Body of pancreas (tissue), 4 donors: ENCODE measurements around the gene PGM3. TPM values are rescaled to one million over a fixed set of nuclear protein-coding genes. Genes with fewer than 3 reads are reported as not detected.

Source experiments
- ATAC-seq: fragments of 150-250 bp; one replicate; pipeline ENCODE4 v1.9.1; 2016
- DNase-seq, 4 donors: peaks; one replicate each; pipeline ENCODE4 v3.0.0-alpha.2; 2019
- H3K27ac ChIP-seq, 4 donors: fragments of 200-600 bp; sonication (generic); 1 replicate in 3 of 4; 2 replicates in 1 of 4; pipeline versions ENCODE4 v1.5.1 to v1.6.1; 2016 to 2019; ENCODE audit warnings: mild to moderate bottlenecking in 1 of 4, mixed read lengths in 1 of 4, moderate library complexity in 1 of 4
- H3K27me3 ChIP-seq, 2 donors: fragments of 200-600 bp; sonication (generic); one replicate each; pipeline ENCODE4 v1.6.0; 2016; ENCODE audit warnings: mild to moderate bottlenecking in 1 of 2
- H3K36me3 ChIP-seq, 2 donors: fragments of 200-600 bp; sonication (generic); replicated peaks in 1 of 2; 2 replicates each; pipeline ENCODE4 v1.5.1; 2016; ENCODE audit warnings: low read depth in 2 of 2; ENCODE audit not compliant: insufficient read depth in 1 of 2
- H3K4me1 ChIP-seq: fragments of 200-600 bp; sonication (generic); one replicate; pipeline ENCODE4 v1.6.0; 2016
- H3K4me3 ChIP-seq, 2 donors: fragments of 200-600 bp; sonication (generic); 1 replicate in 1 of 2; 2 replicates in 1 of 2; pipeline ENCODE4 v1.5.1; 2016 to 2019
- H3K9me3 ChIP-seq, 3 donors: fragments of 200-600 bp; sonication (generic); 1 replicate in 2 of 3; 2 replicates in 1 of 3; pipeline ENCODE4 v1.5.1; 2016
- CTCF ChIP-seq, 7 experiments: fragments of 450-650 bp in 4 of 7; fragments of 200-600 bp in 3 of 7; sonication (generic) in 3 of 7; IDR thresholded peaks; one replicate each; pipeline ENCODE4 v1.5.1; 2016 to 2019; ENCODE audit warnings: antibody characterized with exemption in 7 of 7
- POLR2A ChIP-seq, 3 donors: fragments of 450-650 bp; IDR thresholded peaks; one replicate each; pipeline ENCODE4 v1.6.1; 2016; ENCODE audit warnings: antibody characterized with exemption in 3 of 3, mild to moderate bottlenecking in 2 of 3
- WGBS, 2 donors: methylation state at CpG; one replicate each; pipeline ENCODE4 v1.1.5; 2017; 5-methylcytosine and 5-hydroxymethylcytosine counted together
- intact Hi-C: fragments of 100-400 bp; cut with DNase I; formaldehyde crosslinking; loops from one replicate; pipeline ENCODE4 v1.15.1; 2023
- total RNA-seq, 2 donors: library from RNA; depleted of rRNA; stranded (reverse); fragments of >200 nt; gene quantifications; one replicate each; pipeline ENCODE4 v1.1.0, GENCODE V29; 2016

Gene PGM3
- 10 to 100 TPM; 50.1 to 61.0 TPM for total RNA-seq

- peak within 1 kb of the TSS; percentile 72 to 78 for H3K4me3 ChIP-seq
- no peaks in the 10 kb centered on the region for H3K9me3 ChIP-seq
- no peaks in the 10 kb centered on the region for H3K36me3 ChIP-seq
- intact Hi-C loops, result no loop called here
- DNase-seq (peak; percentile 94 to 96 (median 94)), ATAC-seq (peak; percentile 96)
- H3K27me3 ChIP-seq, result no peaks in the 10 kb centered on the region
- WGBS, 2 donors, result 0 to 1% methylated on average over 17 to 82 of the region's 88 CpGs
- TF ChIP-seq POLR2A (IDR thresholded peaks at IDR 0.05), result peak; percentile 96 to 98 (median 97)
- TF ChIP-seq CTCF (IDR thresholded peaks at IDR 0.05), result peak in 2 of 7 experiments; percentile 11 to 12
- peaks cover 29% of the 10 kb centered on the region for H3K4me1 ChIP-seq
- peak within 1 kb of the TSS; percentile 83 to 95 (median 90) for H3K27ac ChIP-seq
These were observed at the start of gene PGM3, which contains the start of gene RWDD2A for GRCh38 chr6:83192871-83193746. PGM3 (minus strand) TSS chr6:83193265; CDS start chr6:83191012, 2,253 bp downstream. RWDD2A (plus strand) TSS chr6:83193357; CDS start chr6:83194452, 1,095 bp downstream.

- intact Hi-C loops, result no loop called here
- no peaks in the 10 kb centered on the region for H3K4me1 ChIP-seq
- no peak overlapping the region for H3K4me3 ChIP-seq
These were observed 38.1 kb upstream of the PGM3 start for GRCh38 chr6:83231146-83231545.

GRCh38 chr6:83226517-83226916 is 33.5 kb upstream of the PGM3 start:
- no peaks in the 10 kb centered on the region for H3K9me3 ChIP-seq
- 28 to 36% methylated on average over 1 of the region's 1 CpG for WGBS, 2 donors
- ATAC-seq (no peak), DNase-seq (no peak)
- intact Hi-C loops, result loop anchor here (10.0 kb wide), 1 partner anchor 188 kb away; no protein-coding TSS in a partner anchor
- no peaks in the 10 kb centered on the region for H3K4me1 ChIP-seq
- no peaks in the 10 kb centered on the region for H3K36me3 ChIP-seq
- no peak for TF ChIP-seq POLR2A (IDR thresholded peaks at IDR 0.05)
- TF ChIP-seq CTCF (IDR thresholded peaks at IDR 0.05), result no peak
- H3K4me3 ChIP-seq, result no peak overlapping the region
- H3K27me3 ChIP-seq, result no peaks in the 10 kb centered on the region
- H3K27ac ChIP-seq, result no peak overlapping the region

More at GRCh38 chr6:83231146-83231545, 38.1 kb upstream of the PGM3 start:
- DNase-seq (no peak), ATAC-seq (no peak)
- Histone ChIP-seq H3K27me3 (no peaks in the 10 kb centered on the region), H3K27ac (no peak overlapping the region), H3K36me3 (no peaks in the 10 kb centered on the region), H3K9me3 (no peaks in the 10 kb centered on the region)
- TF ChIP-seq CTCF (IDR thresholded peaks at IDR 0.05) (no peak), POLR2A (IDR thresholded peaks at IDR 0.05) (no peak)
- 64 to 85% methylated on average over 1 of the region's 1 CpG for WGBS, 2 donors

- DNase-seq (no peak), ATAC-seq (peak; percentile 40)
- no peaks in the 10 kb centered on the region for H3K36me3 ChIP-seq
- no peaks in the 10 kb centered on the region for H3K27me3 ChIP-seq
- no peaks in the 10 kb centered on the region for H3K4me1 ChIP-seq
- intact Hi-C loops, result loop anchor here (5.0 to 10.0 kb wide), 2 partner anchors 193 to 290 kb away; partner anchors contain the start of gene PRSS35
- TF ChIP-seq POLR2A (IDR thresholded peaks at IDR 0.05) (no peak), CTCF (IDR thresholded peaks at IDR 0.05) (peak; percentile 35 to 63 (median 58))
- H3K9me3 ChIP-seq, result no peaks in the 10 kb centered on the region
- no peak overlapping the region for H3K4me3 ChIP-seq
- H3K27ac ChIP-seq, result no peak overlapping the region
- WGBS, 2 donors, result 39 to 41% methylated on average over 3 of the region's 3 CpGs
These were observed 28.9 kb upstream of the PGM3 start for GRCh38 chr6:83221889-83222479.
